IPS-15b (cell line): ENCODE results near the gene TOMM40L.
"Not testable (repeated sequence)": the region's sequence is repeated elsewhere in the genome, so short reads cannot be mapped to it uniquely, and the experiment has no call there.

ENCODE experiments used
- H3K27me3 ChIP-seq: one replicate; pipeline ENCODE4 v1.6.1; 2013; ENCODE audit warnings: low read length; ENCODE audit not compliant: control insufficient read depth, insufficient read depth
- H3K36me3 ChIP-seq: one replicate; pipeline ENCODE4 v1.6.1; 2013; ENCODE audit warnings: low read length; ENCODE audit not compliant: control insufficient read depth, insufficient read depth
- H3K4me1 ChIP-seq: one replicate; pipeline ENCODE4 v1.6.1; 2013; ENCODE audit warnings: mild to moderate bottlenecking, low read length; ENCODE audit not compliant: control insufficient read depth, insufficient read depth
- H3K4me3 ChIP-seq: one replicate; pipeline ENCODE4 v1.5.1; 2013; ENCODE audit warnings: low read depth, low read length
- H3K9ac ChIP-seq: one replicate; pipeline ENCODE4 v1.6.1; 2013; ENCODE audit warnings: low read depth, mild to moderate bottlenecking, low read length
- H3K9me3 ChIP-seq: one replicate; pipeline ENCODE4 v1.6.1; 2013; ENCODE audit warnings: mild to moderate bottlenecking, low read length; ENCODE audit not compliant: control insufficient read depth, insufficient read depth

TOMM40L gene

DNA sequence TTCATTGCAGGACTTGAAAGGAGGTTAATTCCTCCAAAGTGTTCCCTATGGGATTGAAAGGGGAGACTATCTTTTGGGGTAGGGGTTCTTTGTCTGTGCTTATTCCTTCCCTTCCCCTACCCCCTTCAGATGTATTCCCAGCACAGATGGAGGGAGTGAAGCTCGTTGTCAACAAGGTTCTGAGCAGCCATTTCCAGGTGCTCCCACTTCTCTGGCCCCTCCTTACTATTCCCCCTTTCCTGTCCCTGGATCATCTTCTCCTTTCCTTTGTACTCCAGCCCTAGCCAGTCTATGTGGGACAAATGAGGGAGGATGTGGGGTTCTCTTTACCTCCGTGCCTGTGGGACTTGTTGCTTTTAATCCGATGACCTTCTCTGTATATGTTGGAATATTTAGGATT, 899 bp downstream of the TOMM40L start:
- Histone ChIP-seq H3K9ac (no peak overlapping the region), H3K4me3 (peak overlapping the region; percentile 97), H3K9me3 (no peaks in the 10 kb centered on the region), H3K27me3 (no peaks in the 10 kb centered on the region), H3K36me3 (peaks cover 26% of the 10 kb centered on the region), H3K4me1 (peaks cover 9% of the 10 kb centered on the region)

DNA sequence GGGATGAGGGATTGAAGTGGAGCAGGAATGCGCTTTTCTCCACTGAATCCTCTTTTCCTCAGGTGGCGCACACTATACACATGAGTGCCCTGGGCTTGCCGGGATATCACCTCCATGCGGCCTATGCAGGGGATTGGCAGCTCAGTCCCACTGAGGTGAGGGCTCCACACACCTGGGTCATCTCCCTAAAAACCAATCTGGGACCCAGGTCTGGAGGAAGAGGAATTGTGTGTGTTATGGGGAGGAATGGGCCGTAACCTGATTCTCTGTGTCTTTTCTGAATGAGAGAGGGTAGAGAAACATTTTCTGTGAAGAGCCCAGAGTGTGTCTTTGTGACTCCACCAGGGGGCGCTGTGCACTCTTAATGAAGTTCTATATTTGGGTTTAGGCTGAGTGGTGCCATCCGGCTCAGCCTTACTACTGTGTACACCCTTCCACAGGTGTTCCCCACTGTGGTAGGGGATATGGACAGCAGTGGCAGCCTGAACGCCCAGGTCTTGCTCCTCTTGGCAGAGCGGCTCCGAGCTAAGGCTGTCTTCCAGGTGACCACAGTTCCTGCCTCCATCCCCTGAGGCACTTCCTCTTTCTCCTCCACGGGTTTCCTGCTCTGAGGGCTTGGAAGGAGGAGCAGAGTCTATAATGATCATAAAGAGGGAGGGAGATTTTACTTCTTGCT, 1.5 kb downstream of the TOMM40L start:
- H3K27me3 ChIP-seq: no peaks in the 10 kb centered on the region
- no peaks in the 10 kb centered on the region for H3K9me3 ChIP-seq
- H3K4me1 ChIP-seq: peaks cover 9% of the 10 kb centered on the region
- peak overlapping the region; percentile 97 for H3K4me3 ChIP-seq
- no peak overlapping the region for H3K9ac ChIP-seq
- peaks cover 26% of the 10 kb centered on the region for H3K36me3 ChIP-seq

DNA sequence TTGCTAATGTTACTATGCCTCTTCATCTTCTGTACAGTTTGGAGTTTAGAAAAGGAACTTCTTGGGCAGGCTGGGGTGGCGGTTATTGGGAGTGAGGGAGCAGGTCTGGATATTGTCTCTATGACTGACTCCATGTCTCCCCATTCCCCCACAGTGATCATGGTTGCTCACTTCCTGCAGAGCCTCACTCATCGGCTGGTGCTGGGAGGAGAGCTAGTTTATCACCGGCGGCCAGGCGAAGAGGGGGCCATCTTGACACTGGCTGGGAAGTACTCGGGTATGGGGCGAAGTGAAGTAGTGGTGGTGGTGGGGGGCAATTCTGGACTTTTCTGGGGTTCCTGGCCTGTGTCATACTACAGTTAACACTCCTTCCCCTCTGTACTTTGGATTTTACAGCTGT, 2.2 kb downstream of the TOMM40L start:
- no peak overlapping the region for H3K9ac ChIP-seq
- no peak overlapping the region for H3K4me3 ChIP-seq
- H3K36me3 ChIP-seq: peaks cover 26% of the 10 kb centered on the region
- H3K9me3 ChIP-seq: no peaks in the 10 kb centered on the region
- peaks cover 9% of the 10 kb centered on the region for H3K4me1 ChIP-seq
- no peaks in the 10 kb centered on the region for H3K27me3 ChIP-seq

DNA sequence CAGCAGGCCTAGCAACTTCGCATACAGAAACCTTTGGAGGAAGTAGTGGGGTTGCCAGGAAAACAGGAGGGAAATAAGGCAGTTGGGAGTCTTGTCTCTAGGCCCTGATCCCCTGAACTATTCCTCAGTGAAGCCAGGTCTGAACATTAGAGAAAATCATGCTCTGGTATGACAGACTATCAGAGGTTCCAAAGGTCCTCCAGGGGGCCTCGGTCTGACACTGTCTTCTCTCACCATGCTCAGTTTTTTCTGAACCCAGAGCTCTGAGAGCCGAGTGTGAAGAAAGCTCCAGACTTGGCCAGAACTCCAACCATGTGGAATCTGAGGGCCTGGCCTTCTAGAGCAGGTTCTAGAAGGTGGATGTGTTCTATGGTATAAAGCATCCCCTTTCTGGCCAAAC, 4.0 kb downstream of the TOMM40L start:
- Histone ChIP-seq H3K9ac (no peak overlapping the region), H3K9me3 (no peaks in the 10 kb centered on the region), H3K36me3 (peaks cover 26% of the 10 kb centered on the region), H3K27me3 (no peaks in the 10 kb centered on the region), H3K4me1 (peaks cover 7% of the 10 kb centered on the region), H3K4me3 (no peak overlapping the region)

DNA sequence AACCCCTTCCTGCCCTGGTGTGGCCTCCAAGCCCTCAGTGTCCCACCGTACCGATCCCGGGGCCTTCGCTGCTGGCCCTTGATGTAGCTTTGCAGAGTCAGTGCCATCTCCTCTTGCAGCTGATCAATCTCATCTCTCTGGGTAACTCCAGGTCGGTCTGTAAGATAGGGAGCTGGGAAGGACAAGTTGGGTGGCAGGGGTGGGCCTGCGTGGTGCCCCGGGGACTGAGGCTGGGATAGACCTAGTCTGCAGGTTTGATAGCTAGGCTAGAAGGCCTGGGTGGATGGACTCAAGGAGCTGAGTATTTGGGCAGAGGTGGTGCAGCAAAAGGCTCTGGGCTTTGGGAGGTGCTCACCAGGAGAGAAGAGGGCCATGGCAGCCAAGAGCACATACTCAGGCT, 4.9 kb downstream of the TOMM40L start:
- no peak overlapping the region for H3K4me3 ChIP-seq
- peaks cover 7% of the 10 kb centered on the region for H3K4me1 ChIP-seq
- H3K9ac ChIP-seq: no peak overlapping the region

DNA sequence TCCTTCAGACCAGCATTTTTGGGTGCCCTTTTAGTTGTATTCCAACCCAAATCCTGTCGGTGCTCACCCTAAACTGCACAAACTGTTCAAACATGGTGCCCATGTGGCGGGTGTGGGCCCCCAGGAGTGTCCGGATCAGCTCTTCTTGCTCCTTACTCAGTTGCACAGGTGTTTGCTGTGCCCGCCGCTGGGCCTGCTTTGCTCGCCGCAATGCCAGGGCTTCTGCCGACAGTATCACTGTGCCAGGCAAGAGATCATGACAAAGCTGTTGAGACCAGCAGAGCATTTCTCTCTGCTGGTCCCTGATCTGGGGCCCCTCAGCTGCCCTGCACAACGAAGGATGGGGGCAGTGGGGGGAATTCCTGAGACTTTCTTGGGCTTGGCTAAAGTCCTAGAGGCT, 7.2 kb downstream of the TOMM40L start:
- H3K36me3 ChIP-seq: peaks cover 26% of the 10 kb centered on the region

More for the DNA sequence above, 4.9 kb downstream of the TOMM40L start:
- Histone ChIP-seq H3K27me3 (no peaks in the 10 kb centered on the region), H3K36me3 (peaks cover 26% of the 10 kb centered on the region), H3K9me3 (no peaks in the 10 kb centered on the region)

DNA sequence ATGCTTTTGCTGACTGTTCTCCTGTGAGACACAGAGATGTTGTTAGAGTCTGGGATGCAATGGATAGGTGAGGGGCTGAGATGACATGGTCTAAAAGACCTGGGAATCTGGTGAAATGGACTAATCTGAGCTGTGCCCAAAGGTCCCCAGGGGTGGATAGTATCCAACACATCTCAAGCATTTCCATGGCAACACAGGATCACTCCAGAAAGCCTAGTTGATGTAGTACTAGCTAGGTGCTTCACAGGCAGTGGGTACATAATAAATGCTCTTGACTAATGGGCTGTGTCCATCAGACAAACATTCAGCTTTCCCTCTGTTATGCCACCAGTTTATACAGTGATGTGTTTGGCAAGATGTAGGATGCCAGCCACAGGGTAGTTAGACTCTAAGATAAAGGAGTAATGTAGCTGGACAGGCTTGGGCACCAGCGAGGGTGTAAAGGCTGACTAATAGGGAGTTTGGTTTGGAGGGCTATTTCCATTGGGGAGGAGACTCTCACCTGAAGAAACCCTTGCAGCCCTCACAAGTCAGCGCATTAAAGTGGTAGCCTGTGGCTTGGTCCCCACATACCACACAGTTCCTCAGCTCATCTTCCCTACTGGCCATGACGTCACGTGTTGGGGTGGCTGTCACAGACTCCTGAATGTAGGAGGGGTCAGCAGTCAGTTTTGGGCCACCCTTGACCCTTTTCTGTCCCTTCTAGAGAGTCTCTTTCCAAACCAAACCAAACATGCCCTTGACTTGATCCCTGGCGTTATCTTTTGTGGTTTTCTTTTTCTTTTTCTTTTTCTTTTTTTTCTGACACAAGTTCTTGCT, 10.3 kb downstream of the TOMM40L start:
- no peaks in the 10 kb centered on the region for H3K9me3 ChIP-seq
- no peaks in the 10 kb centered on the region for H3K36me3 ChIP-seq
- H3K9ac ChIP-seq: no peak overlapping the region
- no peaks in the 10 kb centered on the region for H3K27me3 ChIP-seq
- no peak overlapping the region for H3K4me3 ChIP-seq
- H3K4me1 ChIP-seq: no peaks in the 10 kb centered on the region

More for the DNA sequence above, 7.2 kb downstream of the TOMM40L start:
- Histone ChIP-seq H3K27me3 (no peaks in the 10 kb centered on the region), H3K9me3 (no peaks in the 10 kb centered on the region), H3K4me3 (no peak overlapping the region), H3K9ac (no peak overlapping the region), H3K4me1 (no peaks in the 10 kb centered on the region)

DNA sequence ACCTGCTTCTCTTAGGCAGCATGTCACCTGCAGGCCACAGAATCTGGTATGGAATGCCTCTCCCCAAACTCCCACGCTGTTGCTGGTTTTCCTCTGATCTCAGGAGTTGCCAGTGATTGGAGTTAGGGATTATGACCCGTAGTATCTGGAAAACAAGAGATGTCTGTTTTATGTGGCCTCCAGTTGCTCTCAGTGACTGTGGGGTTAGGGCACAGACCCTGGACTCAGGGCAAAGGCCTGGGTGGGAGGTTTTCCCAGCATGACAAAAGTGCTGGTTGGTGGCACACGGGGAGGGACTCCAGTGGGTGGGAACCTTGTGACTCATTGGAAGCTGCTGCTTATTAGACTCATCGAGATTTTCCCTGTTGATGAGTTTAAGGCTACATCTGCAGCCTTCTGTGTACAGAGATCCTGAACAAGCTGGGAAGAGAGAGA, 12.2 kb downstream of the TOMM40L start, which contains the start of gene NR1I3:
Gene NR1I3 (minus strand): TSS at position 165 of the 435 bp plus-strand sequence. CDS start 1,638 bp downstream, outside the sequence.
- no peaks in the 10 kb centered on the region for H3K27me3 ChIP-seq
- no peak within 1 kb of the TSS for H3K4me3 ChIP-seq
- no peak within 1 kb of the TSS for H3K9ac ChIP-seq
- H3K4me1 ChIP-seq: no peaks in the 10 kb centered on the region
- H3K9me3 ChIP-seq: no peaks in the 10 kb centered on the region
- H3K36me3 ChIP-seq: no peaks in the 10 kb centered on the region

DNA sequence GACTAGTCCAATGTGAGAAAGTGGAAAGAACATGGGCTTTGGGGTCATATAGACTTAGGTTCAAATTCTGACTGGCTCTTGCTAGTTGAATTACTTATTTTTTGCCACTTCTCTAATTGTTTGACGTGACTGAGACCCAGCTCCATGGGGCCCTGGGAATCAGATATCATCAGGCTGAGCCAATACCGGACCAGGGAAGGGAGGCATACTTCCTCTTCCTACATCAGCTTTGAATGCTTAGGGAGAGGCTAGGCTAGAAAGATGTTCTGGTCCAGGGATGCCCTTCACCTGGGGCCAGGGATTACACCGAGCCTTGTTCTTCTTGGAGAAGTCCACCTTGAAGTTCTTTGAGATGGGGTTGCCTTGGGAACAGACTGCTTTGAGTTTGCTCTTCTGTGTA, 15.8 kb downstream of the TOMM40L start:
- Histone ChIP-seq H3K36me3 (no peaks in the 10 kb centered on the region), H3K4me3 (no peak overlapping the region), H3K4me1 (no peaks in the 10 kb centered on the region), H3K9me3 (no peaks in the 10 kb centered on the region), H3K9ac (no peak overlapping the region), H3K27me3 (no peaks in the 10 kb centered on the region)

DNA sequence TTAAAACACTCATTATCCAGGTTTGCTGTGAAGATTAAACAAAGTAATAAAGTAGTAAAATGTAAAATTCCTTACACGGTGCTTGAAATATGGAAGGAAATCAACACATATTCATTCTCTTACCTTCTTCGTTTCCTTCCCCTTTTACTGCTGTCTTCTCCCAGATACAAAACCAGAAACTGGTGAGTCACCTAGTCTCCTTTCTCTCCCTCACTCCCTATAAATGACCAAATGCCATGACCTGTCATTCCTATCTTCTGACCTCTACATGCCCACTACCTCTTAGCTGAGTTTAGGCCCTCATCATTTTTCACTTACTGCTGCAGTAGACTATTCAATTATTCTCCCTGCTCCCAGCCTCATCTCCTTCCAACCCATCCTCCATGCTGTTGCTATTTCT, 16.5 kb downstream of the TOMM40L start:
- no peak overlapping the region for H3K9ac ChIP-seq
- H3K4me3 ChIP-seq: no peak overlapping the region
- no peaks in the 10 kb centered on the region for H3K4me1 ChIP-seq
- no peaks in the 10 kb centered on the region for H3K9me3 ChIP-seq
- no peaks in the 10 kb centered on the region for H3K27me3 ChIP-seq
- H3K36me3 ChIP-seq: no peaks in the 10 kb centered on the region

DNA sequence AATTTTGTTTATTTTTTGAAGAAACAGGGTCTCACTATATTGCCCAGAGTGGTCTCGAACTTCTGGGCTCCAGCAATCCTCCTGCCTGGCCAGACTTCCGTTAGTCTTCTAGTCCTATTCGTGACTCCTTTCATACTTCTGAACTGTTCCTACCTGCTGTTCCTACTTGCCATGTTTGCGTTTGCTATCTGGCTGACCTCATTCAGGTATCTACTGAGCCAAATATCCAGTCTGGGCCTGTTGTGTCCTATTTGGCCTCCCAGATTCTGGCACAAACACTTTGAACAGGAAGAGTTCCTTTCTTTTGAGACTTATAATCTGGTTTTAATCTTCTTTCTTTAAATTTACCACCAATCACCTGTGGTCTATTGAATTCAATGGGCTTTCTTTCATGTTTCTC, 19.0 kb downstream of the TOMM40L start:
- H3K9me3 ChIP-seq: no peaks in the 10 kb centered on the region
- H3K4me1 ChIP-seq: no peaks in the 10 kb centered on the region
- no peaks in the 10 kb centered on the region for H3K36me3 ChIP-seq
- H3K27me3 ChIP-seq: no peaks in the 10 kb centered on the region
- H3K4me3 ChIP-seq: no peak overlapping the region
- H3K9ac ChIP-seq: no peak overlapping the region

DNA sequence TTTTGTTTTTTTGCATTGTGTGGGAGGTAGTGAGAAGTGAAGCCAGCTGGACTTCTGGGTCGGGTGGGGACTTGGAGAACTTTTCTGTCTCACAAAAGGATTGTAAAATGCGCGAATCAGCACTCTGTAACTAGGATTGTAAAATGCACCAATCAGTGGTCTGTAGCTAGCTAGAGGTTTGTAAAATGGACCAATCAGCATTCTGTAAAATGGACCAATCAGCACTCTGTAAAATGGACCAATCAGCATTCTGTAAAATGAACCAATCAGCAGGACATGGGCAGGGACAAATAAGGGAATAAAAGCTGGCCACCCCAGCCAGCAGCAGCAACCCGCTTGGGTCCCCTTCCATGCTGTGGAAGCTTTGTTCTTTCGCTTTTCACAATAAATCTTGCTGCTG, 24.2 kb downstream of the TOMM40L start:
- not testable (repeated sequence) for H3K4me1 ChIP-seq, H3K9ac ChIP-seq, H3K36me3 ChIP-seq, H3K4me3 ChIP-seq, H3K27me3 ChIP-seq, H3K9me3 ChIP-seq
